GM12878 (cell line): ENCODE data around the gene KRT7. TPM values are rescaled to one million over a fixed set of nuclear protein-coding genes. Genes with fewer than 3 reads are reported as not detected.
A peak's percentile ranks its signal among the peaks of the same experiment; 100 is the strongest.

Experiments used
- ATF7 ChIP-seq: fragments of 450-650 bp; IDR thresholded peaks from 2 replicates; pipeline ENCODE4 v1.6.1; 2016; ENCODE audit warnings: low read depth, mild to moderate bottlenecking
- DPF2 ChIP-seq: fragments of 450-650 bp; IDR thresholded peaks from 2 replicates; pipeline ENCODE4 v1.6.1; 2017; ENCODE audit warnings: mild to moderate bottlenecking
- EP300 ChIP-seq, 2 experiments: fragments of 150-350 bp in 1 of 2; IDR thresholded peaks; 2 replicates each; pipeline ENCODE4 v1.6.1; 2011 to 2012; ENCODE audit warnings: low read depth in 2 of 2, low read length in 2 of 2, borderline replicate concordance in 1 of 2, improper control_type of control experiment in 1 of 2, inconsistent platforms in 1 of 2; ENCODE audit not compliant: control insufficient read depth in 1 of 2
- KDM1A ChIP-seq: fragments of 200-600 bp; sonication (generic); IDR thresholded peaks from 2 replicates; pipeline ENCODE4 v1.6.1; 2016; ENCODE audit warnings: borderline replicate concordance
- NR2C2 ChIP-seq: IDR thresholded peaks from 2 replicates; pipeline ENCODE4 v1.6.1; 2011; ENCODE audit warnings: borderline replicate concordance, low read depth; ENCODE audit not compliant: control insufficient read depth, insufficient read length
- POU2F2 ChIP-seq: IDR thresholded peaks from 3 replicates; pipeline ENCODE4 v1.6.1; 2011; ENCODE audit warnings: low read depth, mild to moderate bottlenecking, low read length, borderline replicate concordance
- SIN3A ChIP-seq: IDR thresholded peaks from 2 replicates; pipeline ENCODE4 v1.6.1; 2012; ENCODE audit warnings: low read depth, low read length, improper control_type of control experiment
- polyA plus RNA-seq, 11 experiments: library from polyadenylated mRNA; depleted of rRNA in 4 of 11; unstranded in 6 of 11; stranded (reverse) in 5 of 11; fragments of >200 nt; fragmentation: Nextera tagmentation in 4 of 11; fragmentation: Illumina TruSeq in 1 of 11; extraction: Ambion mirVana in 4 of 11; extraction: Trizol in 1 of 11; gene quantifications; 1 replicate in 1 of 11; 2 replicates in 10 of 11; pipeline versions ENCODE4 v1.2.1 to v1.2.3, GENCODE V29; 2011 to 2016; ENCODE audit warnings: inconsistent platforms in 2 of 11, missing spikeins in 2 of 11, low read depth in 1 of 11
- total RNA-seq, 4 experiments: library from RNA; depleted of rRNA in 3 of 4; stranded (reverse); fragments of >200 nt in 3 of 4; fragmentation: Illumina TruSeq in 1 of 4; extraction: Trizol in 1 of 4; gene quantifications; 2 replicates each; pipeline versions ENCODE4 v1.2.1 to v1.2.3, GENCODE V29; 2013 to 2021
- TF ChIP-seq, protein P1 (sequence below): IDR thresholded peaks from 2 replicates; pipeline ENCODE4 v1.6.1; 2012; ENCODE audit warnings: low read length, inconsistent platforms
- TF ChIP-seq, protein P2 (sequence below): fragments of 450-650 bp; IDR thresholded peaks from 2 replicates; pipeline ENCODE4 v1.6.1; 2016; ENCODE audit warnings: mild to moderate bottlenecking
- TF ChIP-seq, protein P3 (sequence below): fragments of 450-650 bp; formaldehyde crosslinking; IDR thresholded peaks from 2 replicates; pipeline ENCODE4 v1.4.0; 2020; ENCODE audit warnings: mild to moderate bottlenecking, moderate library complexity
- TF ChIP-seq, protein P4 (sequence below): IDR thresholded peaks from 2 replicates; pipeline ENCODE4 v1.6.1; 2012; ENCODE audit warnings: improper control_type of control experiment, low read depth, low read length; ENCODE audit not compliant: insufficient replicate concordance
- TF ChIP-seq, protein P5 (sequence below): fragments of 450-650 bp; formaldehyde crosslinking; IDR thresholded peaks from 2 replicates; pipeline ENCODE4 v1.5.0; 2022; ENCODE audit warnings: mild to moderate bottlenecking, missing genetic modification characterization

KRT7 gene
- total and polyA plus RNA-seq, 10 of the 15 experiments (the other 5 are each of a cell fraction or from before 2014, with no cell fraction given), result 0.90 to 18.7 (median 4.8) TPM

DNA sequence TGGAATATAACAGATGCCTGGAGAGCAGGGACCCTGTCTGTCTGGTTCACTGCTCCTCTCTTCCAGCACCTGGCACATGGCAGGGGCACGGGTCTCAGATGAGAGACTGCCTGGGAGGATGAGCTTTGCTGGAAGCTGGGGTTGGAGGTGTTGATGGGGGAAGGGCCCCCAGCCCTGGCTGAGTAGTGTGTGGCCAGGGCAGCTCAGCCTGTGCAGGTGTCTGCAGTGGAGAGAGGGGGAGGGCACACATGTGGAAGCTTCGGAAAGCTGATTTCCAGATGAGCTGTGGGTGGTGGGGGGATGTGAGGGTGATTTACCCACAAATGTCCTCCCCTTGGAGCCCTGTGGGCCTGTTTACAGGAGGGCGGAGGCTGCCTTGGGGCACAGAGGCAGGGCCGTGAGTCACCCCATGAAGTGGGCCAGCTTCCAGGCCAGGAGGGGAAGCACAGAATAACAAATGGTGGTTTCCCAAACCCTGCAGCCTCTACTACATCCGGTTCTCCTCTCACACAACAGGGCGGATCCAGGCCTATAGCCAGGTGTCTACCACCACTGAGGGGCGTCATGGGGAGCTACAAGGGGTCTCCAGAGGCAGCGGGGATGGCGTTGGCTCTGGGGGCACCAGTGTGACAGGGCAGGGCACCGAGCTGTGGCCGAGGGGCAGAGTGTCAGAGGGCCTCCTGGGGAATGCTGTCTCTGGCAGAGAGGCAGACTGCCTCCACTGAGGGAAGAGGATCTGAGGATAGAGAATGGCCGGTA lies 11.0 kb downstream of the KRT7 start (continued):
- TF ChIP-seq, protein P1, sequence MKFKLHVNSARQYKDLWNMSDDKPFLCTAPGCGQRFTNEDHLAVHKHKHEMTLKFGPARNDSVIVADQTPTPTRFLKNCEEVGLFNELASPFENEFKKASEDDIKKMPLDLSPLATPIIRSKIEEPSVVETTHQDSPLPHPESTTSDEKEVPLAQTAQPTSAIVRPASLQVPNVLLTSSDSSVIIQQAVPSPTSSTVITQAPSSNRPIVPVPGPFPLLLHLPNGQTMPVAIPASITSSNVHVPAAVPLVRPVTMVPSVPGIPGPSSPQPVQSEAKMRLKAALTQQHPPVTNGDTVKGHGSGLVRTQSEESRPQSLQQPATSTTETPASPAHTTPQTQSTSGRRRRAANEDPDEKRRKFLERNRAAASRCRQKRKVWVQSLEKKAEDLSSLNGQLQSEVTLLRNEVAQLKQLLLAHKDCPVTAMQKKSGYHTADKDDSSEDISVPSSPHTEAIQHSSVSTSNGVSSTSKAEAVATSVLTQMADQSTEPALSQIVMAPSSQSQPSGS, result no peak
- TF ChIP-seq SIN3A (no peak), EP300 (IDR thresholded peaks at IDR 0.05; ENCODE audit: borderline replicate concordance in 1 of 2, control insufficient read depth in 1 of 2, low read depth in 2 of 2, low read length in 2 of 2) (0 out of 4 replicates have a peak, but pooled peaks of 1 of the 2 experiments have one; percentile 28), NR2C2 (no peak), ATF7 (peak; percentile 56; the same call in 1 of the 2 replicates), DPF2 (peak; percentile 75), KDM1A (no peak), POU2F2 (peak; percentile 55; the same call in 2 of the 3 replicates)
- TF ChIP-seq, protein P2, sequence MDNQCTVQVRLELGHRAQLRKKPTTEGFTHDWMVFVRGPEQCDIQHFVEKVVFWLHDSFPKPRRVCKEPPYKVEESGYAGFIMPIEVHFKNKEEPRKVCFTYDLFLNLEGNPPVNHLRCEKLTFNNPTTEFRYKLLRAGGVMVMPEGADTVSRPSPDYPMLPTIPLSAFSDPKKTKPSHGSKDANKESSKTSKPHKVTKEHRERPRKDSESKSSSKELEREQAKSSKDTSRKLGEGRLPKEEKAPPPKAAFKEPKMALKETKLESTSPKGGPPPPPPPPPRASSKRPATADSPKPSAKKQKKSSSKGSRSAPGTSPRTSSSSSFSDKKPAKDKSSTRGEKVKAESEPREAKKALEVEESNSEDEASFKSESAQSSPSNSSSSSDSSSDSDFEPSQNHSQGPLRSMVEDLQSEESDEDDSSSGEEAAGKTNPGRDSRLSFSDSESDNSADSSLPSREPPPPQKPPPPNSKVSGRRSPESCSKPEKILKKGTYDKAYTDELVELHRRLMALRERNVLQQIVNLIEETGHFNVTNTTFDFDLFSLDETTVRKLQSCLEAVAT, result peak; percentile 62; the same call in 1 of the 2 replicates
- TF ChIP-seq, protein P3, sequence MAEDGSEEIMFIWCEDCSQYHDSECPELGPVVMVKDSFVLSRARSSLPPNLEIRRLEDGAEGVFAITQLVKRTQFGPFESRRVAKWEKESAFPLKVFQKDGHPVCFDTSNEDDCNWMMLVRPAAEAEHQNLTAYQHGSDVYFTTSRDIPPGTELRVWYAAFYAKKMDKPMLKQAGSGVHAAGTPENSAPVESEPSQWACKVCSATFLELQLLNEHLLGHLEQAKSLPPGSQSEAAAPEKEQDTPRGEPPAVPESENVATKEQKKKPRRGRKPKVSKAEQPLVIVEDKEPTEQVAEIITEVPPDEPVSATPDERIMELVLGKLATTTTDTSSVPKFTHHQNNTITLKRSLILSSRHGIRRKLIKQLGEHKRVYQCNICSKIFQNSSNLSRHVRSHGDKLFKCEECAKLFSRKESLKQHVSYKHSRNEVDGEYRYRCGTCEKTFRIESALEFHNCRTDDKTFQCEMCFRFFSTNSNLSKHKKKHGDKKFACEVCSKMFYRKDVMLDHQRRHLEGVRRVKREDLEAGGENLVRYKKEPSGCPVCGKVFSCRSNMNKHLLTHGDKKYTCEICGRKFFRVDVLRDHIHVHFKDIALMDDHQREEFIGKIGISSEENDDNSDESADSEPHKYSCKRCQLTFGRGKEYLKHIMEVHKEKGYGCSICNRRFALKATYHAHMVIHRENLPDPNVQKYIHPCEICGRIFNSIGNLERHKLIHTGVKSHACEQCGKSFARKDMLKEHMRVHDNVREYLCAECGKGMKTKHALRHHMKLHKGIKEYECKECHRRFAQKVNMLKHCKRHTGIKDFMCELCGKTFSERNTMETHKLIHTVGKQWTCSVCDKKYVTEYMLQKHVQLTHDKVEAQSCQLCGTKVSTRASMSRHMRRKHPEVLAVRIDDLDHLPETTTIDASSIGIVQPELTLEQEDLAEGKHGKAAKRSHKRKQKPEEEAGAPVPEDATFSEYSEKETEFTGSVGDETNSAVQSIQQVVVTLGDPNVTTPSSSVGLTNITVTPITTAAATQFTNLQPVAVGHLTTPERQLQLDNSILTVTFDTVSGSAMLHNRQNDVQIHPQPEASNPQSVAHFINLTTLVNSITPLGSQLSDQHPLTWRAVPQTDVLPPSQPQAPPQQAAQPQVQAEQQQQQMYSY (CRISPR knock-in tag), result no peak
- TF ChIP-seq, protein P4, sequence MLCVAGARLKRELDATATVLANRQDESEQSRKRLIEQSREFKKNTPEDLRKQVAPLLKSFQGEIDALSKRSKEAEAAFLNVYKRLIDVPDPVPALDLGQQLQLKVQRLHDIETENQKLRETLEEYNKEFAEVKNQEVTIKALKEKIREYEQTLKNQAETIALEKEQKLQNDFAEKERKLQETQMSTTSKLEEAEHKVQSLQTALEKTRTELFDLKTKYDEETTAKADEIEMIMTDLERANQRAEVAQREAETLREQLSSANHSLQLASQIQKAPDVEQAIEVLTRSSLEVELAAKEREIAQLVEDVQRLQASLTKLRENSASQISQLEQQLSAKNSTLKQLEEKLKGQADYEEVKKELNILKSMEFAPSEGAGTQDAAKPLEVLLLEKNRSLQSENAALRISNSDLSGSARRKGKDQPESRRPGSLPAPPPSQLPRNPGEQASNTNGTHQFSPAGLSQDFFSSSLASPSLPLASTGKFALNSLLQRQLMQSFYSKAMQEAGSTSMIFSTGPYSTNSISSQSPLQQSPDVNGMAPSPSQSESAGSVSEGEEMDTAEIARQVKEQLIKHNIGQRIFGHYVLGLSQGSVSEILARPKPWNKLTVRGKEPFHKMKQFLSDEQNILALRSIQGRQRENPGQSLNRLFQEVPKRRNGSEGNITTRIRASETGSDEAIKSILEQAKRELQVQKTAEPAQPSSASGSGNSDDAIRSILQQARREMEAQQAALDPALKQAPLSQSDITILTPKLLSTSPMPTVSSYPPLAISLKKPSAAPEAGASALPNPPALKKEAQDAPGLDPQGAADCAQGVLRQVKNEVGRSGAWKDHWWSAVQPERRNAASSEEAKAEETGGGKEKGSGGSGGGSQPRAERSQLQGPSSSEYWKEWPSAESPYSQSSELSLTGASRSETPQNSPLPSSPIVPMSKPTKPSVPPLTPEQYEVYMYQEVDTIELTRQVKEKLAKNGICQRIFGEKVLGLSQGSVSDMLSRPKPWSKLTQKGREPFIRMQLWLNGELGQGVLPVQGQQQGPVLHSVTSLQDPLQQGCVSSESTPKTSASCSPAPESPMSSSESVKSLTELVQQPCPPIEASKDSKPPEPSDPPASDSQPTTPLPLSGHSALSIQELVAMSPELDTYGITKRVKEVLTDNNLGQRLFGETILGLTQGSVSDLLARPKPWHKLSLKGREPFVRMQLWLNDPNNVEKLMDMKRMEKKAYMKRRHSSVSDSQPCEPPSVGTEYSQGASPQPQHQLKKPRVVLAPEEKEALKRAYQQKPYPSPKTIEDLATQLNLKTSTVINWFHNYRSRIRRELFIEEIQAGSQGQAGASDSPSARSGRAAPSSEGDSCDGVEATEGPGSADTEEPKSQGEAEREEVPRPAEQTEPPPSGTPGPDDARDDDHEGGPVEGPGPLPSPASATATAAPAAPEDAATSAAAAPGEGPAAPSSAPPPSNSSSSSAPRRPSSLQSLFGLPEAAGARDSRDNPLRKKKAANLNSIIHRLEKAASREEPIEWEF, result no peak
- TF ChIP-seq, protein P5, sequence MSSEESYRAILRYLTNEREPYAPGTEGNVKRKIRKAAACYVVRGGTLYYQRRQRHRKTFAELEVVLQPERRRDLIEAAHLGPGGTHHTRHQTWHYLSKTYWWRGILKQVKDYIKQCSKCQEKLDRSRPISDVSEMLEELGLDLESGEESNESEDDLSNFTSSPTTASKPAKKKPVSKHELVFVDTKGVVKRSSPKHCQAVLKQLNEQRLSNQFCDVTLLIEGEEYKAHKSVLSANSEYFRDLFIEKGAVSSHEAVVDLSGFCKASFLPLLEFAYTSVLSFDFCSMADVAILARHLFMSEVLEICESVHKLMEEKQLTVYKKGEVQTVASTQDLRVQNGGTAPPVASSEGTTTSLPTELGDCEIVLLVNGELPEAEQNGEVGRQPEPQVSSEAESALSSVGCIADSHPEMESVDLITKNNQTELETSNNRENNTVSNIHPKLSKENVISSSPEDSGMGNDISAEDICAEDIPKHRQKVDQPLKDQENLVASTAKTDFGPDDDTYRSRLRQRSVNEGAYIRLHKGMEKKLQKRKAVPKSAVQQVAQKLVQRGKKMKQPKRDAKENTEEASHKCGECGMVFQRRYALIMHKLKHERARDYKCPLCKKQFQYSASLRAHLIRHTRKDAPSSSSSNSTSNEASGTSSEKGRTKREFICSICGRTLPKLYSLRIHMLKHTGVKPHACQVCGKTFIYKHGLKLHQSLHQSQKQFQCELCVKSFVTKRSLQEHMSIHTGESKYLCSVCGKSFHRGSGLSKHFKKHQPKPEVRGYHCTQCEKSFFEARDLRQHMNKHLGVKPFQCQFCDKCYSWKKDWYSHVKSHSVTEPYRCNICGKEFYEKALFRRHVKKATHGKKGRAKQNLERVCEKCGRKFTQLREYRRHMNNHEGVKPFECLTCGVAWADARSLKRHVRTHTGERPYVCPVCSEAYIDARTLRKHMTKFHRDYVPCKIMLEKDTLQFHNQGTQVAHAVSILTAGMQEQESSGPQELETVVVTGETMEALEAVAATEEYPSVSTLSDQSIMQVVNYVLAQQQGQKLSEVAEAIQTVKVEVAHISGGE (CRISPR knock-in tag), result no peak
